GM19240 (cell line): ENCODE measurements around the gene AGFG2.
"Not testable (repeated sequence)": the region's sequence is repeated elsewhere in the genome, so short reads cannot be mapped to it uniquely, and the experiment has no call there.

Experiments
- DNase-seq: peaks from one replicate; pipeline ENCODE4 v3.0.0; 2011; ENCODE audit warnings: low spot score; ENCODE audit not compliant: insufficient read length

Gene AGFG2

GRCh38 chr7:100548446-100548845 is 9.4 kb downstream of the AGFG2 start:
- DNase-seq: not testable (repeated sequence)

DNA sequence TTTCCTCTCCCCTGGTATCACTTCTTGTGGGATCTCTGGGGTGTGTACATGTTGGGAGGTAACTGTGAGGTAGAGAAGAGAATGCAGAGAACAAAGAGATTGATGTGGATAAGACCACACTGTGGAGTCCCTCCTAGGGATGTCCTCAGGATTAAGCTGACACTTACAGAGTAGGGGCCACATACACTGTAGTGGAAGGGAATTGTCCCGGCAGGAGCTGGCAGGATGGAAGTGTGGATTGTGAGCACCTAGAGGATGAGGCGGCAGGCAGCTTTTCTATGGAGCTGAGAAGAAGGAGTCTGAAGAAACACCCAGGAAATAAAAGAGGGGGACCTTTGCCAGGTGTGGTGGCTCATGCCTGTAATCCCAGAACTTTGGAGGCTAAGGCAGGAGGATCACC is 13.5 kb downstream of the AGFG2 start:
- DNase-seq: no peak

DNA sequence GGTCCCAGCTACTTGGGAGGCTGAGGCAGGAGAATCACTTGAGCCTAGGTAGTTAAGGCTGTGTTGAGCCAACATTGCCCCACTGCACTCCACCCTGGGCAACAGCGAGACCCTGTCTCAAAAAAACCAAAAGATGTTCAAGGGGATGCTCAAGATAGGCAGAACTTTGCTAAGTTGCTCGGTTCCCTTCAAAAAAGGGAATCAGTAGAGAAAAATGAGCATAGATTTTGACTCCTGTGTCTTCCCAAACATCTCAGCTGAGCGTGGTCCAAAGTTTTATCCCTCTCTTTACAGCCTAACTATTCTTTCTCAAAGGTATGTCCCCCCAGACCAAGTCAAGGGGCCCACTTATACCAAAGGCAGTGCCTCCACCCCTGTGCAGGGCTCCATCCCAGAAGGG is 14.0 kb downstream of the AGFG2 start:
- no peak for DNase-seq

- no peak for DNase-seq
Measured at GRCh38 chr7:100555701-100556100, 16.7 kb downstream of the AGFG2 start.

- no peak for DNase-seq
Measured at GRCh38 chr7:100556541-100556940, 17.5 kb downstream of the AGFG2 start.

DNA sequence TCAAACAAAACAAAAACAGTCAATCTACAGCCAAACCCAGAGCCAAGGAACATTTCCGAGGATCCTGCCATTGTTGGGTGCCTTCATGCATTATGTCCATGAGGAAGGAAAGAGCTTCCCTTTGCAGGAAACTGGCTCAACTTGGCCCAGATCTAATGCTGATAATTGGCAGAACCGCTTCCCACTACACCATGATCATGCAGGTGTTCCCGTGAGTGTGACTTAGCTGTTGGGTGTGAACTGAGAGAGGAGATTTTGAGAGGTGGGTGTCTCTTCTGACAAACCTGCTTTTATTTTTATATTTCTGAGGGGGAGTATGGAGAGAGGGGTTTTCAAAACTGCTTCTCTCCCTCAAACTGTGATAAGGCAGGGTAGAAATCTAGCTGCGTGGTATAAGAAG is 20.1 kb downstream of the AGFG2 start:
- DNase-seq: no peak

- no peak for DNase-seq
Measured at GRCh38 chr7:100561491-100562194, 22.6 kb downstream of the AGFG2 start.

- no peak for DNase-seq
Measured at GRCh38 chr7:100562195-100563099, 23.4 kb downstream of the AGFG2 start.

DNA sequence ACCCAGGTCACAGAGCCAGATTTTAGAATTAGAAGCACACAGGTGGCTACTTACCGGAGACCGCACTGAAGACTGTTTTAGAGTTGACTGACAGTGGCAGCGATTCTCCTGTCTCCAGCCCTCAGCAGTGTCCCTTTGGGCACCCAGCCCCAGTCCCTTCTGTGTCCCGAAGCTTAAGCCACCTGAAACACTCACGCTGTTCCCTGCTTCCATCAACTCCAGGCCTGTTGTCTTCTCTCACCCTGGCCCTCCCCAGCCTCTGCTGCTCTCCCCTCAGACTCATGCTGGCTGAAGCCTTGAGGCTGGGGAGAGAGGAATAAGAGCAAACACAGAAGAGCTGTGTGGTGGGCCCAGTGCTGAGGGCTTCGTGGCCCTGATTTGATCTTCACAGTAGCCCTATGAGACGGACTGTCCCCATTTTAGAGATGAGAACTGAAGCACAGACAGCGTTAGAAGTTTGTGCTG is 24.1 kb downstream of the AGFG2 start:
- no peak for DNase-seq

- no peak for DNase-seq
Measured at GRCh38 chr7:100563809-100564400, 24.9 kb downstream of the AGFG2 start.

DNA sequence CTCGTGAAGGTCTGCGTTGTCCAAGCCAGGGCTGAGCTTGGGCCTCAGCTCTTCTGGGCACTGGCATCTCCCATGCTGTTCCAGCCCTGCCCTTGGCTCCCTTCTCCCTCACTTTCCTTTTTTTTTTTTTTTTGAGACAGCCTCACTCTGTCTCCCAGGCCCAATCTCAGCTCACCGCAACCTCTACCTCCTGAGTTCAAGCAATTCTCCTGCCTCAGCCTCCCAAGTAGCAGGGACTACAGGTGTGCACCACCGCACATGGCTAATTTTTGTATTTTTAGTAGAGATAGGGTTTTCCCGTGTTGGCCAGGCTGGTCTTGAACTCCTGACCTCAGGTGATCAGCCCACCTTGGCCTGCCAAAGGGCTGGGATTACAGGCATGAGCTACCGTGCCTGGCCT is 25.4 kb downstream of the AGFG2 start:
- DNase-seq: not testable (repeated sequence)

DNA sequence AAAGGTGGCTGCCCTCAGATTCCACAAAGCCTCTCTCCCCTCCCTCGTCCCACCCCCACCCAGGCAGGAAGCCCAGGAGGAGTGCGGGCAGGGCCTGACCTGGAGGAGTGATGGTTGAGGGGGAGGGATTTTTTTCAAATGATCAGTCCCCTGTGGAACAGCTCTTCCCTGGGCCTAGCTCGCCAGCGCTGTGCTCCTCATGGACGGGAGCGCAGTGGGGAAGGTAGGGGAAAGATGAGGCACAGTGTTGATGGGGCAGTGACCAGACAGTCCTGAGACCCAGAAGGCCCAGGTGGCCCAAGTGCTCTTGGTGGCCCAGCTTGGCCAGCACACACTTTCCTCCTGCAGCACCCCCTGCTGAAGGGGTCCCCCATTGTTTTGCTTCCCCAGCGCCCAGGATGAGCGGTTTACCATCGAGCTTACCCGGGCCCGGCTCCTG is 26.1 kb downstream of the AGFG2 start:
- DNase-seq: no peak

DNA sequence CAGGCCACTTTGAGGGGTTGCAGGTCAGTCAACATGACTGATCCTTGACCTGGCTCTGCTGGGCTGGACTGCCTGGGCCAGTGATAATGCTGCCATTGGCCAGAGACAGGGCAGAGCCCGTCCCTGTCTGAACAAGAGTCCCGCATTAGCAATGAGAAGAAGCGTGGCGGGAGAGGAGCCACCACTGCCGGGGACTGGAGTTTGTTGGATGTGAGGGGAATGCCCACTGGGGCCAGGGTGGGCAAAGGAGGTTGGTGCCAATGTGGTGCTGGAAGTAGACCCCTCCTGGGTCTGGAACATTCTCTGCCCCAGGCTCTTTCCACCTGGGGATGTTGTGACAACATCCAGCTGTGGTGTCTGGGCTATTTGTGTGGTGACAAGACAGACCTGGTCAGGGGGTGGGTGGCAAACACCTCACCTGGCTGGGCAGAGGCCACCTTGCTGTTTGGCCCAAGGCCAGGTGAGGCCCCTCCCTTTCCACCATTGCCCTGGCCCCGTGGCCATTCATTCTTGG is 27.1 kb downstream of the AGFG2 start:
- no peak for DNase-seq

- DNase-seq: no peak
Measured at GRCh38 chr7:100567031-100567730, 28.2 kb downstream of the AGFG2 start.

GRCh38 chr7:100567751-100568175 is 28.8 kb downstream of the AGFG2 start:
- DNase-seq: no peak

DNA sequence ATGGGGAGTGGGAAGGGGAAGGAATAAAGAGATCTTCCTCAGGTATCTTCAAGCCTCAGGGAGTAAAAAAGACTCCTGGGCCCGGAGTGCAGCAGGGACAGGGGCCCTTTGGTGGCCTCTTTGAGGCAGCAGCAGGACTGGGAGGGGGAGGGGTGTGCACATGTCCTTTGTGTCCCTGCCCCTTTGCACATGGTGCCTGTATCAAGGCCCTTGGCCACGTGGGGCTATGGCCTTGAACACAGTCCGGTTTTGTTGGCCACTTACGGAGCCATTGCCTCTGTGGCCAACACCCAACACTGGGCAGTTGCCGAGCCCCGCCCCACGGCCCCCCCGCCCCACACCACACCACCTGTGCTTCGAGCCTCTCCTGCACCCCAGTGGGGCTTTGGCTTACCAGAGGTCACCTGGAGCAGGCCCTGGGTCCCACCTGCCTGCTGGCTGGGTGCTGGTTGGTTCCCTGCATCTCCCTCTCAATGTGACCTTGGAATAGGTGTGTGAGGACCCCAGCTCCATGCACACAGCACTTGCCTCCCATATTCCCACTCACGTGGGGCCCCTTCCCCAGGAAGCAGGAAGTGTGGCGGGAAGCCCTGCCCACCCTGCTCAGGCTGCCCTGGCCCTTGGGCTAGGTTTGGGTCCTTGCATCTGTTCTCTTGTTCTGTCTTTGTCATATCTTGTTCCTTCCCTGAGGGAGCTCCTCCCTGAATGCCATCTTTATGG is 29.3 kb downstream of the AGFG2 start:
- DNase-seq: no peak

GRCh38 chr7:100568896-100569844 is 30.2 kb downstream of the AGFG2 start:
- no peak for DNase-seq

DNA sequence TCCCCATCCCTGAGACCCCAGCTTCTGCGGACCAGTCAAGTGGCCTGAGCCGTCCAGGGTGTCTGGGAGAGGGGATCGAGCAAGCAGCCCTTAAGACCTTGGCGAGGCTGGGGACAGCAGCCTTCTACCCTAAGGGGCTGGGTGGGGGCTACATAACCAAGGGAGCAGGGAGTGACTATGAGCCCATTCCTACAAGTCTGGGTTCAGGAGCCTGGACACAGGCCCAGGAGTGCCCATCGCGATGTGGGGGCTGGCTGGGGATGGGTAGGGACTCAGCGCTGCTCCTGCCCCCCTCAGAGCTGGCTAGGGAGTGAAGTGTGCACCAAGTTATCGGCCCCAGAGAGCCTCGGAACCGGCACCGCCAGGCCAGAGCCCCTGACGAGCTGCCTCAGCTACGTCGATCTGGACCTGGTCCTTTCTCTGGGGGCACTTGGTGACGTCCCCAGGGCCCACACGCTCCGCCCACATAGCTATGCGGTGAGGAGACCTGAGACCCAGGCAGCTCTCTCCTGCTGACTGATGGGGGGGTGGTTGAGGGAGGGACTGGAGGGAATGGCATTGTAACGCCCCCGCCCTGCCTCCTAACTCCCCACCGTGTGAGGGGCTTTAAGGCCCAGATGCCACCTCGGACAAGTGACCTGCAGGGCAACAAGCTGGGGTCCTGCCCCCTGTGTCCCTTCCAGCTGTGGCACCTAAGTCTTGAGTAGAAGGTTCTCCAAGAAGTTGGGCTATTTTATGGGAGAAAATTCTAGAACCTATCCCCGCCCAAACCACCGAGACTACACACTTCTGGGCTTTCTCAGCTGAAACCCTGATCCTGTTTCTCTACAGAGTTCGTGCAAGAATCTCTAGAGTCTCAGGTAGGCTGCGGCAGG is 32.2 kb downstream of the AGFG2 start:
- DNase-seq: no peak

- DNase-seq: no peak
Measured at GRCh38 chr7:100571829-100572116, 32.8 kb downstream of the AGFG2 start.
